A673 (cell line): ENCODE measurements around the gene IMMP2L.

Source experiments
- EZH2 ChIP-seq: fragments of 200-600 bp; sonication (generic); IDR thresholded peaks from 2 replicates; pipeline ENCODE4 v1.6.1; 2017; ENCODE audit warnings: borderline replicate concordance, low read depth, mild to moderate bottlenecking, mixed read lengths, antibody characterized with exemption, low read length; ENCODE audit not compliant: poor library complexity, severe bottlenecking
- TF ChIP-seq, protein P1 (sequence below): fragments of 300-800, 200-600 bp; sonication (generic); conservative IDR thresholded peaks from 2 replicates; pipeline ENCODE4 v1.5.1; 2017; ENCODE audit warnings: low read depth, mild to moderate bottlenecking, antibody characterized with exemption, low read length, moderate library complexity, mixed read lengths

GRCh38 chr7:111473449-111474198 lies 88.7 kb downstream of the IMMP2L start:
- TF ChIP-seq, protein P1, sequence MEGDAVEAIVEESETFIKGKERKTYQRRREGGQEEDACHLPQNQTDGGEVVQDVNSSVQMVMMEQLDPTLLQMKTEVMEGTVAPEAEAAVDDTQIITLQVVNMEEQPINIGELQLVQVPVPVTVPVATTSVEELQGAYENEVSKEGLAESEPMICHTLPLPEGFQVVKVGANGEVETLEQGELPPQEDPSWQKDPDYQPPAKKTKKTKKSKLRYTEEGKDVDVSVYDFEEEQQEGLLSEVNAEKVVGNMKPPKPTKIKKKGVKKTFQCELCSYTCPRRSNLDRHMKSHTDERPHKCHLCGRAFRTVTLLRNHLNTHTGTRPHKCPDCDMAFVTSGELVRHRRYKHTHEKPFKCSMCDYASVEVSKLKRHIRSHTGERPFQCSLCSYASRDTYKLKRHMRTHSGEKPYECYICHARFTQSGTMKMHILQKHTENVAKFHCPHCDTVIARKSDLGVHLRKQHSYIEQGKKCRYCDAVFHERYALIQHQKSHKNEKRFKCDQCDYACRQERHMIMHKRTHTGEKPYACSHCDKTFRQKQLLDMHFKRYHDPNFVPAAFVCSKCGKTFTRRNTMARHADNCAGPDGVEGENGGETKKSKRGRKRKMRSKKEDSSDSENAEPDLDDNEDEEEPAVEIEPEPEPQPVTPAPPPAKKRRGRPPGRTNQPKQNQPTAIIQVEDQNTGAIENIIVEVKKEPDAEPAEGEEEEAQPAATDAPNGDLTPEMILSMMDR = no peak
- no peak for TF ChIP-seq EZH2
